Measurements from ENCODE around the gene HINFP. TPM values are rescaled to one million over a fixed set of nuclear protein-coding genes. Genes with fewer than 3 reads are reported as not detected.

HINFP gene
- total RNA-seq, 1 donor from 2014 or later, result 58.1 TPM

GRCh38 chr11:119084663-119085436 is 36.5 kb upstream of the HINFP start, which contains the start of gene HMBS:
Gene HMBS (plus strand): TSS chr11:119084881. CDS start chr11:119085034, 153 bp downstream.
- peak within 1 kb of the TSS; percentile 98 for H3K4me3 Mint-ChIP-seq (ENCODE audit: unreplicated experiment)
- no peaks in the 10 kb centered on the region for H3K4me1 Mint-ChIP-seq (ENCODE audit: low read depth, unreplicated experiment)
- peaks cover 4% of the 10 kb centered on the region for H3K27me3 Mint-ChIP-seq (ENCODE audit: unreplicated experiment)
- peak; percentile 88 for DNase-seq
- no peak for TF ChIP-seq CTCF (IDR thresholded peaks at IDR 0.05; ENCODE audit: partially characterized antibody, unreplicated experiment)
- H3K27ac Mint-ChIP-seq (ENCODE audit: unreplicated experiment), result peak within 1 kb of the TSS; percentile 90
- no peaks in the 10 kb centered on the region for H3K36me3 Mint-ChIP-seq (ENCODE audit: unreplicated experiment)
- peaks cover 7% of the 10 kb centered on the region for H3K9me3 Mint-ChIP-seq (ENCODE audit: unreplicated experiment)

- H3K27me3 Mint-ChIP-seq (ENCODE audit: unreplicated experiment), result peaks cover 5% of the 10 kb centered on the region
- no peak for TF ChIP-seq CTCF (IDR thresholded peaks at IDR 0.05; ENCODE audit: partially characterized antibody, unreplicated experiment)
- peaks cover 7% of the 10 kb centered on the region for H3K9me3 Mint-ChIP-seq (ENCODE audit: unreplicated experiment)
- DNase-seq, result no peak
- peak overlapping the region; percentile 90 for H3K27ac Mint-ChIP-seq (ENCODE audit: unreplicated experiment)
- H3K4me1 Mint-ChIP-seq (ENCODE audit: low read depth, unreplicated experiment), result no peaks in the 10 kb centered on the region
- H3K36me3 Mint-ChIP-seq (ENCODE audit: unreplicated experiment), result no peaks in the 10 kb centered on the region
- H3K4me3 Mint-ChIP-seq (ENCODE audit: unreplicated experiment), result peak overlapping the region; percentile 98
Observed at GRCh38 chr11:119085437-119085847, 35.9 kb upstream of the HINFP start.

- H3K36me3 Mint-ChIP-seq (ENCODE audit: unreplicated experiment), result no peaks in the 10 kb centered on the region
- no peak overlapping the region for H3K27ac Mint-ChIP-seq (ENCODE audit: unreplicated experiment)
Observed at GRCh38 chr11:119087123-119087522, 34.3 kb upstream of the HINFP start.

GRCh38 chr11:119087747-119088241 is 33.6 kb upstream of the HINFP start:
- no peak for DNase-seq
- no peak for TF ChIP-seq CTCF (IDR thresholded peaks at IDR 0.05; ENCODE audit: partially characterized antibody, unreplicated experiment)
- H3K9me3 Mint-ChIP-seq (ENCODE audit: unreplicated experiment), result peaks cover 2% of the 10 kb centered on the region
- peaks cover 9% of the 10 kb centered on the region for H3K4me1 Mint-ChIP-seq (ENCODE audit: low read depth, unreplicated experiment)
- H3K27me3 Mint-ChIP-seq (ENCODE audit: unreplicated experiment), result peaks cover 4% of the 10 kb centered on the region
- H3K36me3 Mint-ChIP-seq (ENCODE audit: unreplicated experiment), result no peaks in the 10 kb centered on the region
- H3K4me3 Mint-ChIP-seq (ENCODE audit: unreplicated experiment), result no peak overlapping the region
- no peak overlapping the region for H3K27ac Mint-ChIP-seq (ENCODE audit: unreplicated experiment)

More at GRCh38 chr11:119087123-119087522, 34.3 kb upstream of the HINFP start:
- DNase-seq, result no peak
- Mint-ChIP-seq H3K4me1 (ENCODE audit: low read depth, unreplicated experiment) (peaks cover 4% of the 10 kb centered on the region), H3K9me3 (ENCODE audit: unreplicated experiment) (peaks cover 2% of the 10 kb centered on the region), H3K27me3 (ENCODE audit: unreplicated experiment) (peaks cover 4% of the 10 kb centered on the region), H3K4me3 (ENCODE audit: unreplicated experiment) (peak overlapping the region; percentile 25)
- TF ChIP-seq CTCF (IDR thresholded peaks at IDR 0.05; ENCODE audit: partially characterized antibody, unreplicated experiment), result no peak

- Mint-ChIP-seq H3K4me3 (ENCODE audit: unreplicated experiment) (no peak overlapping the region), H3K9me3 (ENCODE audit: unreplicated experiment) (peaks cover 2% of the 10 kb centered on the region), H3K27me3 (ENCODE audit: unreplicated experiment) (peaks cover 4% of the 10 kb centered on the region), H3K27ac (ENCODE audit: unreplicated experiment) (no peak overlapping the region), H3K36me3 (ENCODE audit: unreplicated experiment) (no peaks in the 10 kb centered on the region), H3K4me1 (ENCODE audit: low read depth, unreplicated experiment) (peaks cover 11% of the 10 kb centered on the region)
- DNase-seq, result no peak
- TF ChIP-seq CTCF (IDR thresholded peaks at IDR 0.05; ENCODE audit: partially characterized antibody, unreplicated experiment), result no peak
Observed at GRCh38 chr11:119088406-119088805, 33.0 kb upstream of the HINFP start.
